WI38 (cell line): Measurements from ENCODE around the gene AMZ1.
A peak's percentile ranks its signal among the peaks of the same experiment; 100 is the strongest.

ENCODE experiments used
- H3K4me3 ChIP-seq: 2 replicates; pipeline ENCODE4 v1.5.1; 2011; ENCODE audit warnings: low read depth, mild to moderate bottlenecking, control low read depth, low read length
- CTCF ChIP-seq: IDR thresholded peaks from 2 replicates; pipeline ENCODE4 v1.5.1; 2012; ENCODE audit warnings: low read depth, mild to moderate bottlenecking, control low read depth, low read length

AMZ1 gene

GRCh38 chr7:2707481-2707880 lies 19.5 kb downstream of the AMZ1 start:
- no peak for TF ChIP-seq CTCF
- no peak overlapping the region for H3K4me3 ChIP-seq

GRCh38 chr7:2708041-2708440 lies 20.0 kb downstream of the AMZ1 start:
- no peak overlapping the region for H3K4me3 ChIP-seq
- TF ChIP-seq CTCF, result no peak

GRCh38 chr7:2708547-2709310 lies 20.7 kb downstream of the AMZ1 start:
- H3K4me3 ChIP-seq, result no peak overlapping the region
- TF ChIP-seq CTCF, result no peak

- no peak overlapping the region for H3K4me3 ChIP-seq
- peak; percentile 97 for TF ChIP-seq CTCF
Observed at GRCh38 chr7:2709553-2710285, 21.7 kb downstream of the AMZ1 start.

GRCh38 chr7:2710286-2710655 lies 22.3 kb downstream of the AMZ1 start:
- no peak overlapping the region for H3K4me3 ChIP-seq
- no peak for TF ChIP-seq CTCF

GRCh38 chr7:2710901-2711551 lies 23.0 kb downstream of the AMZ1 start:
- no peak for TF ChIP-seq CTCF
- no peak overlapping the region for H3K4me3 ChIP-seq
